Activated T-cell treated with anti-CD3 and anti-CD28 coated beads for 24 hours (primary cell): ENCODE results near the gene CYTH1.
A peak's percentile ranks its signal among the peaks of the same experiment; 100 is the strongest.

Source experiments
- DNase-seq: peaks from one replicate; pipeline ENCODE4 v3.0.0-alpha.2; 2020; ENCODE audit warnings: low read depth

Gene CYTH1

DNA sequence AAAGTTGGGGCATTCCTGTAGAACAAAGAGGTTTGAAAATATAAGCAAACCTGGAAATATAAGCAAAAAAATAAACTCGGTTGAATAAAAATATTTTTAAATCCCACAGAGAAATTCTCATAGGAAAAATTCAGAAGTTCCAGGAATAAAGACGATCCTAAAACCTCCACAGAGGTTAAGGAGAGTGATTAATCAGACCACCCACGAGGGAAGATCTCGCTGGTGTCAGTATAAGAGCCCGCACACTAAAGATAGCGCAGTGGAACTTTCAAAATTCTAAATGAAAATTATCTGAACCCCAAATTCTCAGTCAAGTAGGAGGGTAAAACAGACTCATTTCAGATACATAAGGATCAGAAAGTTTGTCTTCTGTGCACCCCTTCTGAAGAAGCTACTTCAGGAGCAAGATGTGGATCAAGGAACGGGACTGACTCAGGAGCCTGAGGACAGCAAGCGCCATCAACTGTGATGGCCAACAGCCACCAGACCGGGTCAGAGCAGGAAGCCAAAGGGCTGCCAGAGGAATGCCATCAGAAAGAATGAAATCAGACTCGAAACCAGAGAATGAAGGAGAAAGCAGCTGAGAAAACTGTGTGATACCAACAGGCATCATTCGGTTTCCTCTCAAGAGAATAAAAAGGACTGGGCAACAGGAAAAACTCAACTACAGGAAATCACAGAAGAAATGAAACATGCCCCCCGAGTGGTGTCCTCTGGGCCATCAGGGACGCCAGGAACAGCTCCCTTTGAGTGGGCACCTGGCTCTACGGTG lies 66.9 kb downstream of the CYTH1 start:
- no peak for DNase-seq

DNA sequence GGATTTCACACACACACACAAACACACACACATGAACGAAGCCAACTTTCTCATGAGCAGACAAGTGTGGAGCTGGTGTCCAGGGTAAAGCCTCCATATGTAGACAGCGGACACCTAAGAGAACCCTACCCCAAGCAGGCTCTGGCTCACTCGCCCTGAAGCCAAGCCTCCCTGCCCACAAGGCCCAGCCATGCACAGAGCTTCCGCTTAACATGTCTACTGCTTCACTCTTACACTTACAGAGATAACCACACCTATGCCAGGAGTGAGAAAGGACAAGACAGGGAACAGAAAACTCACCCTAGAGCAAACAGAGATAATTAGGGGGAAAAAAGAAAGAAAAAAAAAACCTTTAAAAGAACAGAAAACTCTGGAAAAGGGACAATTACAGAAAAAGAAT lies 67.5 kb downstream of the CYTH1 start:
- DNase-seq = no peak

DNA sequence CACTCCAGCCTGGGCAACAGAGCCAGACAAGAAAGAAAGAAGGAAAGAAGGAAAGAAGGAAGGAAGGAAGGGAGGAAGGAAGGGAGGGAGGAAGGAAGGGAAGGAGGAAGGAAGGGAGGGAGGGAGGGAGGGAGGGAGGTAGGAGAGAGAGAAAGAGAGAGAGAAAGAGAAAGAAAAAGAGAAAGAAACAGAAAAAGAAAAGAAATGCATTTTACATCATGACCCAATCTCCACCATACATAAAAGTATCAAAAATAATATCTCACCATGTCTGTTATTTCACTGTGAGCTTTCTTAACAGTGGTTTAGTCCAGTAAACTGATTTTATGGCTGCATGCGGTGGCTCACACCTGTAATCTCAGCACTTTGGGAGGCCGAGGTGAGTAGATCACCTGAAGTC lies 70.0 kb downstream of the CYTH1 start:
- no peak for DNase-seq

DNA sequence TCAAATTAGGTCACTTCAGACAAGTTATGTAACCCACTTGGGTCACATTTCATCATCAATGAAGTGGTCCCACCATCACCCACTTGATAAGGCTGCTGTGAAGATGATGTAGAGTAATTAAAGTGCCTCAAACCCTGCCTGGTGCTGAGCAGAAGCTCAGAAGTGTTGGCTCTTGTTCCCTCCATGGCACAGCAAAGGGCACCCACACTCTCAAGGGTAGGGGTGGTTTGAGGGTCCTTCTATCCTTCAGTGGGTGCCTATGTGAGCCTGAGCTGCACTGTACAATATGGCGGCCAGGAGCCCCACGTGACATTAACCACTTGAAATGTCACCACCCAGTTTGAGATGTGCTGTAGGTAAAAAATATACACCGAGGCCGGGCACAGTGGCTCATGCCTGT lies 71.5 kb downstream of the CYTH1 start:
- DNase-seq = no peak

DNA sequence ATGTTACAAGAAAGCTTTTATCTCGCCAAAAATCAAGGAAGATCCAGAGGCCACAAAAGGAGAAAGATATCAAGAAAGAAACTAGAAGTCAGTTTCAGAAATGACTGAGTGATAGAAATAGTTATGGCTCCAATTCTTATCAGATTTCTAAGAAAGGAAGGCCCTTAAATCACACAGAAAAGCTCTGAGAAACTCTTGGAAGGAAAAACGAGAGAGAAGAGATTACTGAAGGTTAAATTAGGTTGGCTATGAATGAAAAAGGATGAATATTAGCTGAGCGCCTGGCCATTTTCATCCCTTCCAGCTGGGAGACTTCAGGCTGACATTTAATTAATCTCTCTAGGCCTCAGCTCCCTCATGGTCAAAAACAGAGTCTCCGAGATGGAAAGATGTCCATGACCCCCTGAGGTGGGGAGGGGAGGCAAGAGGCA lies 72.3 kb downstream of the CYTH1 start:
- DNase-seq = no peak

DNA sequence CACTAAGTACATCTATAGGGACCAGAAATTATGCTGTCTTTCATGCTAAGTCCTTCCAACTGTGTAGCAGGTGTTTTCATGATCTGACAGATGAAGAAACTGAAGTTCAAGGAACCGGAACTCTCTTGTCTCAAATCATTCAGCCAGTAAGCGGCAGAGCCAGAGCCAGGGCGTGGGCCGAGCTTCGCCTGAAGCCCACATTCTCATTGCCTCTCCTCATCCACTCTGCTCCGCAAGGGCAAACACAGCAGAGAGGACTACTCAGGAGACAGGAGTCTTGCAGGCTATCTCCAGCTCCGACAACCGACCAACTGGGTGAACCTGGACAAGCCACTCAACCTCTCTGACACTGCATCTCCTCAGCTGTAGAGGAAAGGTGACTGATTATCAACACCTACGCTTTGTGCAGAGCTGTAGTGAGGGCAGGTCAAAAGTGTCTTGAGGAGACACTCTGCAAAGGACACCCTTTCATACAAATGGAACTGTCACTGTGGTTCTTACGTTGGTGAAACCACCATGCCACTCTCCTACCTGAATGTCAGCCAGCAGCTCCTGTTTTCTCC lies 72.9 kb downstream of the CYTH1 start:
- DNase-seq = no peak

DNA sequence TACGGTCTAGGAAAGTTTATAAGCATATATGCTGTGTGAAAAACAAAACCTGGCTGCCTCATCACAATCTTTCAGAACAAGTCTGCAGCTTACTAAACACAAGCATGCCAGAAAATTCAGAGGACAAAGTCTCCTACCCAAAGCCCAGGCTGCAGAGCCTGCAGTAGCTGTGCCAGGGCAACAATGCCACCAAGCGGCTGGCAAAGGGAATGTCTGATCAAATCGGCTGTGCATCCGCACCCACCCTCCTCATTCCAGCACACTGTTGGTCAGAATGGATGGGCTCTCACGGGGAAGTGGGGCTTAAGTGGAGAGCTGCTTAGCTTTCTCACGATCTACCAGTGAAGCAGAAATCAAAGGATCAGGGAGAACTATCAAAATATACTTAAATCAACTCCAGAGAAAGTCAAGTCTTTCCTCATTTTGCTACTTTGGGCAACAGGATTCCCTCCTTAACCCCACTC lies 73.5 kb downstream of the CYTH1 start:
- peak; percentile 59 for DNase-seq

DNA sequence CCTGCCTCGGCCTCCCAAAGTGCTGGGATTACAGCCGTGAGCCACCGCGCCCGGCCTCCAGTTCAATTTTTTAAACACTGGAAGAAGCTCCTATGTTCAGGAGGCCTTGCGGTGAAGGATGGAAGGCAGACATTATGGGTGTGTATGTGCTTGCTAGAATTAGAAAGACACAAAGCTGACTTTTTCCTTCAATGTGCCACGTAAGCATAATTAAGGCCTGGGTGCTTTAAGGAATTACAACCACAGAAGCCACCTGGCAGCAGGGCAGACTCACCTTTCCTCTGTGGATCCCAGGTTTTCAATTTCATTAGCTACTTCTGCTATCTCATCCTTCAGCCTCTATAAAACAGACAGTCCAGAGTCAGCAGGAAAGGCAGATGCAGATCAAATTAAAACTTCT lies 74.2 kb downstream of the CYTH1 start:
- DNase-seq = no peak

DNA sequence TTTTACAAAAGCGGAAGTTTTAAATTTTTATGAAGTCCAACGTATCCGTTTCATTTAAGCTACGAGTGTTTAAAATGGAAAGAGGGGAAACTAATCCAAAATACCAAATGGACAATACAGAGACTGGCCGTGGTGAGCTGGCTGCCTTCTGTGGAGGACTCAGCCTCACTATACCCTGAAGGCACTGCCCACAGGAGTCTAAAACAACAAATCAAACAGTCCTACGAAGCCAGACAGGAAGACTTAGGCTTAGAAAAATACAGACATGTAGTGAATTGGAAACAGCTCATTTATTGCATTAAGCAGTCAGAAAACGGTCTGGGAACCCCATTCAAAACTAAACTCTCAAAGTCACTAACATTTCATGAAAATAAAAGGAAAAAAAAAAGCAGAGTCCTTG lies 75.1 kb downstream of the CYTH1 start:
- no peak for DNase-seq

DNA sequence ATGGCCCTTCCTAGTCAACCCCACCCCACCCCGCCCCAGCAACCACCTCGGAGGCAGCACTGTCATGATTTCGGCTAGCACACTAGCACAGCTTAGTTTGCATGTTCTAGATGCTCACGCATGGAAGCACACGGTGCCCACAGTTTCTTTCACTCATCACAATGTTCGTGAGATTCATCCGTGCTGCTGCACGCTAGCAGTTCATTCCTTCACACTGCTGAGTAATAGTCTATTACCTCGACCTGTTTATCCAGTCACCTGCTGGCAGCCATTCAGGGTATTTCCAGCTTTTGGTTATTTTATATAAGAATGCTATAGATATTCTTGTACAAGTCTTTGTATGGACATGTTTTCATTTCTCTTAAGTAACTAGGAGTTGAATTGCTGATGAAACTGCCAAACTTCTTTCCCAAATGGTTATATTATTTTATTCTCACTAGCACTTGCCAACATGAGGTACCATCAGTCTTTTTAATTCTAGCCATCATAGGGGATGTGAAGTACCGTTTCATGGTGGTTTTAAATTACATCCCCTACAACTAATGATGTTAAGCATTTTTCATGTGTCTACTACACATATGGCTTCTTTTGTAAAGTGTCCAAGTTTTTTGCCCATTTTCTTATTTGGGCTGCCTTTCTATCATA lies 75.7 kb downstream of the CYTH1 start:
- no peak for DNase-seq

DNA sequence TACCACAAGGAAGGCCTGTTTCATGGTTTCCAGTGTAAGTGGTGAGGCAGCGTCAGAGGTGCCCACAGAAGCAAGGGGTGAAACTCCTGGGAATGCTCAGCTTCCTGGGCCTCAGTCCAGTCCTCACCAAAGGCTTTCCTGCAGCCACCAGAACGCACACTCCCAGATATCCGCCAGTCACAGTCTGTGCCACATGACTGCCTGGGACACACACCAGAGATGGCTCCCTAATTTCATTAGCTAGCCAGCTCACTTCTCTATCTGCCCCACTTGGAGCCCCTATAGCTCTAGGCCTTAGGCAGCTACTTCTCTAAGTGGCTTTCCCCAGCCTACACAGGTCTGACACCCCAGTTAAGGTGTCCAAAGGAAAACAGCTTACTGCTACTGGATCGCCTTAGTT lies 77.0 kb downstream of the CYTH1 start:
- DNase-seq = no peak

DNA sequence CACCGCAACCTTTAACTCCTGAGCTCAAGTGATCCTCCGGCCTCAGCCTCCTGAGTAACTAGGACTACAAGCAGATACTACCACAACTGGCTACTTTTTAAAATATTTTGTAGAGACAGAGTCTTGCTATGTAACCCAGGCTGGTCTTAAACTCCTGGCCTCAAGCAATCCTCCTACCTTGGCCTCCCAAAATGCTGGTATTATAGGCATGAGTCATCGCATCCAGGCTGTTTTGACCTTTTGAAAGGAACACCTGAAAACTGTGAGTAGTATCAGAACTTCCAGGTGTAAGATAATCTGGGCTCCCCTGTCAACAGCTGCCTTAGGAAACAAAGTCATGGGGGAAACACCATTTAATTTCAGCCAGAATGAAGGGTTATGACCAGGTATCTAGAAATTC lies 77.5 kb downstream of the CYTH1 start:
- no peak for DNase-seq

DNA sequence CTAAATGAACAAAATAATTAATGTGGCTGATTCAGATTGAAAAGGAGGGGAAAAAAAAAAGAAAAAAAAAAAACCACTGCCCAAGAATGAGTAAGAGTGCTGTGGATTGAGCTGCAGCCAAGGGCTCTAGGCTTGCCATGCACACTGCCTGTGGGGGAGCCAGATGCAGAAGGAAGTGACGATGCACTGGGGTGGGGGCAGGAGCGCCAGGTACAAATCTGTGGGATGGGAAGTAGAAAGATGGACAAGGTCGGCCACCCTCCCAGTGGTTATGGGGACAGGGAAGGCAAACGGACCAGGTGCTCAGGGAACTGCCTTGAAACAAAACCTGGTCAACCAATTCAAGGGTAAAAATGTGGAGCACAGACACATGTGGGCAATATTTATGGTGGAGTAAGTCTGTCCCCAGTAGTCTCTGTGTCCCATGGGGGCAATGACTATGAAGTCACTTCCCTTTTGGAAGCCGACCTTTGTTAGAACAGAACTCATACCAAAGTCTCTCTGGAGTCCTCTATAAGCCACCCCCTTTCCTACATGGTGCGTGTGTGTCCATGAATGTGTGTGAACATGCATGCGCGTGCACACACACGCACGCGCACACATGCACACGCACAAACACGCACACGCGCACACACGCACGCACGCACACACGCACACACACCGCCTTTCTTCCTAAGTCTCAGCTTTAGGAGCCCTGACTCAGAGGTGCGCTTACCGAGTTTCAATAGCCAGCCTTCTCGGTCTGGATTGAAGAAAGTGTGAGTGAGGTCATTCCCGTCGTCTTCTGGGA lies 84.3 kb downstream of the CYTH1 start:
- DNase-seq = no peak

DNA sequence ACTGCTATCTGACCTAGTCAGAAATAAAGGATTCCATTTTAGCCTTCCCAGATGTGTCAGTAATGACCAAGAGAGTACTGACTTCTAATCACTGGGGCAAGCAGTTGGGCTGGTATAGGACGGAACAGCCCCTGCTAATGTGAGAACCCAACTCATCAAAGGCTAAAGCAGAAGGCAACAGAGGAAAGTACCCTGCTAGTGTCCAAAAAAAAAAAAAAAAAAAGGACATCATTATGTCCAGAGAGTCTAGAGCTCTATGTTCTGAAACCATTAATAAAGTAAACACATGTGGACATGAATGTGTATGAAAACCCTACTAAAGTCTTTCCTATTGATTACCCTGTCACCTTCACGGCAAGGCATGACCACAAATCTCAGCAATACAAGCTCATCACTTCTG lies 85.0 kb downstream of the CYTH1 start:
- no peak for DNase-seq

DNA sequence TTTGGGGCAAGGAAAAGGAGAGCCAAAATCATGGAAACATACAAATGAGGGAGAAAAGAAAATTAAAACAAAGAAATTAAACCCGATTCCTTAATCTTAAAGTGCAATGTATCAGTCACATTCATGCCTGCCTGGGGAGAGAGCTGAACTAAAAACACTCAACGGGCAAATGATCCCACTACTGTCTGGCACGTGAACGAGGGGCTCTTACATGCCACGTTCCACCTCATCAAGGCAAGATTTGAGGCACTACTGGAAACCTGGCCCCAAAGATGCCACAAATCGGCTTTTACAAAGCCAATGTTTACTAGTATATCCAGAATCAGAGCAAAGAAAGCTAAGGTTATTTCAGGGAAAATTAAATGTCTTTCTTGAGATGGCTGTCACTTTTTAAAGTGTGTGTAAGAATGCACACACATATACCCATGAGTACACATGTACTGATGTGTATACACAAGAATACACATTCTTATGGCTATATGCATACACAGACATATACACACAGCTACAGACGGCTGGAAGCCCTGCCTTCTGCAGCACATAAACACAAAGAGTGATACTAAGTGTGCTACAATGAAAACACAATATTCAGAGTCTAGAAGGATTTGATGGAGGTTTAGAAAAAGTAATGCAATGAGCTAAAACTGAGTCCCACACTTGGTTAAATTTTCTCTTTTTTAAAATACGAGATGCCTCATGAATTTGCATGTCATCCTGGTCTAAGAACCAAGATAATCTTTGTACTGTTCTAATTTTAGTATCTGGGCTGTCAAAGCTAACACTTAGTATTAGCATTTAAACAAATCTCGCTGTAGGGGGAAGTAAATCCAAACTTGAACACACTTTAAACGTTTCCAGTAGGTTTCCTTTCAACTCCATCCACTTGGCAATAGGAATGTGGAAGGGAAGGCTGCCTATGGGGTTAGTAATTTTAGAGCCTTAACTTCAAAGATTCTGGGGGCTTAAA lies 85.8 kb downstream of the CYTH1 start:
- no peak for DNase-seq

DNA sequence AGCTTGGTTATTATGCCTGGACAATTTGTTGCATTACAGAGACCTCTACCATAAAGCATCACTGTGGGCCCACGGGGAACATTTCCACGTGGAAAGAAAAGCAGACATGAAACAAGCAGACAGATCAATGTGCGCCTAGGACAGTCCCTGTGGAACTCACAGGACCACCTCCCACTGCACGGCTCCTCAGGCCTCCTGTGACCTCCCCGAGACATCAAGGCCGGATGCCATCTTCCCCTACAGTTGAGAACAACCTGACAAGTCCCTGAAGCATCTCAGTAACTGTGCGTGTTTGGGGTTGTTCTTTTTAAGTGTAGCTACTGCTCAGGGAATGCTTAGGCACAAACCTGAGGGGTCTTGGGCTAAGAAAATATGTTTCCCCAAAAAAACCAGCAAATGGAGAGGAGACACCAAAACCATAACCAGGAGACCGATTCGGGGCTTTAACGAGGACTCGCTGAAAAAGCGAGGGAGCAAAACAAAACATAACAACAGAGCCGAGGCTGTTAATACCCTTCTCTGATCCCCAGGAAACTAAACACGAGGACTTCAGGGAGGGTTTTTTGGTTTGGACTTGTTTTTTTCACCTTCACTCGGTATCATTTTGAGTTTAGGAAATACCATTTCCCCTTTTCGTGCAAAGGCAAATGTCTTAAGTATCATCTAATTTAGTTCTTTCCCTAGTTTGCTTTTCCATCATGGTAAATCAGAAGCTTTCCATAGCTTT lies 87.1 kb downstream of the CYTH1 start:
- DNase-seq = no peak

DNA sequence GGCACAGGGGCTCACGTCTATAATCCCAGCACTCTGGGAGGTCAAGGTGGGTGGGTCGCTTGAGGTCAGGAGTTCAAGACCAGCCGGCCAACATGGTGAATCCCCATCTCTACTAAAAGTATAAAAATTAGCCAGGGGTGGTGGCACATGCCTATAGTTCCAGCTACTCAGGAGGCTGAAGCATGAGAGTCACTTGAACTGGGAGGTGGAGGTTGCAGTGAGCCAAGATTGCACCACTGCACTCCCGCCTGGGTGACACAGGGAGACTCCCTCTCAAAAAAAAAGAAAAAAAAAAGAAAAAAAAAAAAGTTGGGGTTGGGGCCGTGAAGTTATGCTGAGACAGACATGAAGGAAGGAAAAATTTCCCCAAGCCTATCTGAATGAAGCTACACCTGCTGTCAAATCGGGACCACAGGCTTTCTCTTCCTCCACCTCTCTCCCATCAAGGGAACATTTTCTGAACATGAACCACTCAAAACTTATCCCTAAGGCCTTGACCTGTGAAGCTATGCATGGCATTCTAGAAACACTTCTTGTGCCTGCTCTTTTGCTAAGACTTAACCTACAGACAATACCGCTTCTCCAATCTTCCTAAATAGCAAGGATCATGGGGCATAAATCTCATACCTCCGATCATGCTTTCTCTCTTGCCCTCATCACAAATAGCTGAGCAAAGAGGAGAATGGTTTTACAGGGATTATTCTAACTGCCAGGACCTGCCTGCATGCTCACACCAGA lies 88.6 kb downstream of the CYTH1 start:
- no peak for DNase-seq

DNA sequence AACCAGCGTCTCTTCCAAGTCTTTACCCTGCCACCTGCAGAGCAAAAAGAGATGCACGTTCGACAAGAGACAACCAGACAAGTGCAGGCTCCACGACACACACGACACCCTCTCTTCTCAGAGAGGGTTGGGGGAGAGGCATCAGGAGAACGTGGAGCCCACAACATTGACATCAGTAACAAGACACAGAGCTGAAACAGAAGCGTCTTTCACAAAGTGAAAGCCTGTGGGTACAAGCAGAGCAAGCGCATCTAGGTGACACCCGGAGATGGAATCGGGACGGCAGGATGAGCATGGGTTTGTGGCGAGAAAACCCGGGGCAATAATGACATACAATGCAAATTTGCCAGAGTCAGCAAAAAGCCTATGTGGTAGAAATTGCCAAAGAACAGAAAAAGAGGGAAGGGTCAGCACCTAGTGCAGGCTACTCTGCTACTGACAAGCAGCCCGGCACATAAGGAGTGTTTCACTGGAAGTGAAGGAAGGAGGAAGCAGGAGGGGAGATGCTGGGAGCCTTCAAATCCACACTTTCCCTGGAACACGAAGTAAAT lies 89.5 kb downstream of the CYTH1 start:
- DNase-seq = no peak

DNA sequence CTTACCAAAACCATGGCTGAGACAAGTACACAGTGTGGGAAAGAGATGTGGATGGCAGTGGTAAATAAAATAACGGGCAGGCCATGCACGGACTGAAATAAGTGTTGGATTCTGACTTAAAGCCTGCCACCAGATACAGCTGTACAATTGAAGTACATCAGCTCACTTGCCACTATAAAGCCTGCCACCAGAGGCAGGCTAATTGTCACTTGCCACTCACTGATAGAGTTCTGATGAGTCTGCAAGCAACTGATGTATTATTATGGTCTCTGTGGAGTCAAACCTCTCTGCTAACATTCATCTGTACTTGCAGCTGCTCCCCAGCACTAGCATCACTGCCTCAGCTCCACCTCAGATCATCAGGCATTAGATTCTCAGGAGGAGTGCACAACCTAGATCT lies 93.0 kb downstream of the CYTH1 start:
- no peak for DNase-seq

DNA sequence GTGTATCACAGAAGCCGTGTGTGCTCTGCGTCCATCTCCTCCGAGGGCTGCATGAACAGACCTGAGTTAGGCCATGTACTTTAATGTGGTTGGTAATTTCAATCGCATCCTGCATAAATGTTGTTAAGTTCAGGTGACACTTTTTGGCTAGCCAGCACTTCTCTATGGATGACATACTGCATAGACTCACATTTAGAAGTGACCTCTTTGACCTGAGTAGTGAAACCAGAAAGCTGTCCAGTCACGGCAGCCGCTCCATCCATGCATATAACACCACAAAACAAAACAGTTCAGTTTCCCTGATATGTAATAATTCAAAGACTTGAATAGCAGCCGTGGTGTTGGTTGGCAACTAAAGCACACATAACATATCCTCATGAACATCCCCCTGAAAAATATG lies 94.1 kb downstream of the CYTH1 start:
- DNase-seq = no peak
